Measurements from ENCODE around the gene RUSC1.
"Not testable (repeated sequence)": the region's sequence is repeated elsewhere in the genome, so short reads cannot be mapped to it uniquely, and the experiment has no call there.

The RUSC1 gene

GRCh38 chr1:155324037-155324716 lies 3.5 kb downstream of the RUSC1 start:
- DNase-seq (ENCODE audit: low read depth) = peak; percentile 97
- peak overlapping the region; percentile 92 for H3K4me3 ChIP-seq (ENCODE audit: low read length)
- TF ChIP-seq, protein P1, sequence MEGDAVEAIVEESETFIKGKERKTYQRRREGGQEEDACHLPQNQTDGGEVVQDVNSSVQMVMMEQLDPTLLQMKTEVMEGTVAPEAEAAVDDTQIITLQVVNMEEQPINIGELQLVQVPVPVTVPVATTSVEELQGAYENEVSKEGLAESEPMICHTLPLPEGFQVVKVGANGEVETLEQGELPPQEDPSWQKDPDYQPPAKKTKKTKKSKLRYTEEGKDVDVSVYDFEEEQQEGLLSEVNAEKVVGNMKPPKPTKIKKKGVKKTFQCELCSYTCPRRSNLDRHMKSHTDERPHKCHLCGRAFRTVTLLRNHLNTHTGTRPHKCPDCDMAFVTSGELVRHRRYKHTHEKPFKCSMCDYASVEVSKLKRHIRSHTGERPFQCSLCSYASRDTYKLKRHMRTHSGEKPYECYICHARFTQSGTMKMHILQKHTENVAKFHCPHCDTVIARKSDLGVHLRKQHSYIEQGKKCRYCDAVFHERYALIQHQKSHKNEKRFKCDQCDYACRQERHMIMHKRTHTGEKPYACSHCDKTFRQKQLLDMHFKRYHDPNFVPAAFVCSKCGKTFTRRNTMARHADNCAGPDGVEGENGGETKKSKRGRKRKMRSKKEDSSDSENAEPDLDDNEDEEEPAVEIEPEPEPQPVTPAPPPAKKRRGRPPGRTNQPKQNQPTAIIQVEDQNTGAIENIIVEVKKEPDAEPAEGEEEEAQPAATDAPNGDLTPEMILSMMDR (IDR thresholded peaks at IDR 0.05; ENCODE audit: insufficient read depth, low read depth, low read length, missing control alignments) = no peak

DNA sequence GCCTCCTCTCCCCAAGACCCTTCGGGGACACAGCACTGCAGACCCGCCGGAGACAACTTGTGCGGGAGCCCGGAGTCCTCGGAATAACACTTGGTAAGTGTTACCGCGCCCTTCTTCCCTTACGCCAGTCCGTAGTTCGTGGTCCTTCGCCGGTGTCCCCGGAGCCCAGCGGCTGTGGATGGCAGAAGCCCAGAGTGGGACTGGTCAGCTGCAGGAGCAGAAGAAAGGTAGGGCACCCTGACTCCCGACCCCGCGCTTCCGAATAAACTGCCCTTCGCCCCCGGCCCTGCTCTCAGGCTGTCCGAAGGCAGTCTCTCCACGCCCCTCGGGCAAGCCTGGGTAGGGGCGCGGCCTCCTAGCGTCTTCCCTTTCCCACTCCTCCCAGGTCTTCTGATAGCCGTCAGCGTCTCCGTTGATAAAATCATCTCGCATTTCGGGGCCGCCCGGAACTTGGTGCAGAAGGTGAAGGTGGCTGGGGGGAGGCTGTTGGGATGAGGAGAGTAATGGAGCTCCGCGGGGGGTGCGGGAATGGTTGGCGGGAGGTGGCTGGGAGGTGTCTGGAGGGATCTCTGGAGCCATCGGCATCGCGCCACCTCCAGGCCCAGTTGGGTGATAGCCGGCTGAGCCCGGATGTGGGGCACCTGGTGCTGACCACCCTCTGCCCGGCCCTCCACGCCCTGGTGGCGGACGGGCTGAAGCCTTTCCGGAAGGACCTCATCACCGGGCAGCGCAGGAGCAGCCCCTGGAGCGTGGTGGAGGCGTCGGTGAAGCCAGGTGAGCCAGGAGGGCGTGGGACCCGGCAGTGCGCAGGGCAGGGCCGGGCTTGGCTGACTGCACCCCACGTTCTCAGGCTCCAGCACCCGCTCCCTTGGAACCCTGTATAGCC lies 4.3 kb downstream of the RUSC1 start:
- H3K4me3 ChIP-seq (ENCODE audit: low read length) = peak overlapping the region; percentile 92
- peak; percentile 61 for DNase-seq (ENCODE audit: low read depth)
- TF ChIP-seq, protein P1 (IDR thresholded peaks at IDR 0.05; ENCODE audit: insufficient read depth, low read depth, low read length, missing control alignments) = peak; percentile 57

GRCh38 chr1:155325603-155325893 lies 4.9 kb downstream of the RUSC1 start:
- TF ChIP-seq, protein P1 (IDR thresholded peaks at IDR 0.05; ENCODE audit: insufficient read depth, low read depth, low read length, missing control alignments) = no peak
- no peak for DNase-seq (ENCODE audit: low read depth)
- peak overlapping the region; percentile 92 for H3K4me3 ChIP-seq (ENCODE audit: low read length)

GRCh38 chr1:155326020-155326526 lies 5.4 kb downstream of the RUSC1 start:
- no peak overlapping the region for H3K4me3 ChIP-seq (ENCODE audit: low read length)
- DNase-seq (ENCODE audit: low read depth) = no peak
- TF ChIP-seq, protein P1 (IDR thresholded peaks at IDR 0.05; ENCODE audit: insufficient read depth, low read depth, low read length, missing control alignments) = no peak

DNA sequence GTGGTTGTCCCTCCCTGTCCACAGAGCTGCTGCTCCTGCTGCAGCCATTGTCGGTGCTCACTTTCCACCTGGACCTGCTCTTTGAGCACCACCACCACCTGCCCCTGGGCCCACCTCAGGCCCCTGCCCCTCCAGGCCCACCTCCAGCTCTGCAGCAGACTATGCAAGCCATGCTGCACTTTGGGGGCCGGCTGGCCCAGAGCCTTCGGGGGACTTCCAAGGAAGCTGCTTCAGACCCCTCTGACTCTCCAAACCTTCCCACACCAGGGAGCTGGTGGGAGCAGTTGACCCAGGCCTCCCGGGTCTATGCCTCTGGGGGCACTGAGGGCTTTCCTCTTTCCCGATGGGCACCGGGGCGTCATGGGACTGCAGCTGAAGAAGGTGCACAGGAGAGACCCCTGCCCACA lies 5.9 kb downstream of the RUSC1 start:
- TF ChIP-seq, protein P1 (IDR thresholded peaks at IDR 0.05; ENCODE audit: insufficient read depth, low read depth, low read length, missing control alignments) = no peak

DNA sequence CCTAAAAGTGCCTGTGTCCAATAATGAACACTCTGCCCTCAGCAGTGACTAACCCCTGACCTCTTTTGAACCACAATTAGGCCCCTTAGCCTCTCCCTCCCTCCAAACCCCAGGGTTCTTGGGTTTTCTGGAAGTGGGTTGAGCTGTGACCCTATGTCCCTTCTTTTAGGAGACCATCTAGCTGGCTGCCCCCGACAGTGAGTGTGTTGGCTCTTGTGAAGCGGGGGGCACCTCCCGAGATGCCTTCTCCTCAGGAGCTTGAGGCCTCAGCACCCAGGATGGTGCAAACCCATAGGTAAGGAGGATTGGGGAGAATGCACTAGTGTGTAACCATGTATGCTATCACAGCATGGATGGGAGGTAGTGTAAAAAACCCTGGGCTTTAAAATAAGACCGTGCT lies 7.3 kb downstream of the RUSC1 start:
- H3K4me3 ChIP-seq (ENCODE audit: low read length) = no peak overlapping the region
- DNase-seq (ENCODE audit: low read depth) = no peak
- TF ChIP-seq, protein P1 (IDR thresholded peaks at IDR 0.05; ENCODE audit: insufficient read depth, low read depth, low read length, missing control alignments) = no peak

More for the DNA sequence above, 5.9 kb downstream of the RUSC1 start:
- DNase-seq (ENCODE audit: low read depth) = no peak
- no peak overlapping the region for H3K4me3 ChIP-seq (ENCODE audit: low read length)

- DNase-seq (ENCODE audit: low read depth); H3K4me3 ChIP-seq (ENCODE audit: low read length): not testable (repeated sequence)
Measured at GRCh38 chr1:155328856-155329255, 8.2 kb downstream of the RUSC1 start.
